Endothelial cell of umbilical vein (primary cell): Measurements from ENCODE around the gene TAS1R1.

Source experiments
- POLR2A ChIP-seq: IDR thresholded peaks from 2 replicates; pipeline ENCODE4 v1.6.1; 2012; ENCODE audit warnings: low read depth, mild to moderate bottlenecking, control low read depth, low read length
- POLR2AphosphoS5 ChIP-seq: IDR thresholded peaks from 2 replicates; pipeline ENCODE4 v1.6.1; 2012; ENCODE audit warnings: low read depth, mild to moderate bottlenecking, control low read depth, low read length, moderate library complexity; ENCODE audit not compliant: insufficient read depth

DNA sequence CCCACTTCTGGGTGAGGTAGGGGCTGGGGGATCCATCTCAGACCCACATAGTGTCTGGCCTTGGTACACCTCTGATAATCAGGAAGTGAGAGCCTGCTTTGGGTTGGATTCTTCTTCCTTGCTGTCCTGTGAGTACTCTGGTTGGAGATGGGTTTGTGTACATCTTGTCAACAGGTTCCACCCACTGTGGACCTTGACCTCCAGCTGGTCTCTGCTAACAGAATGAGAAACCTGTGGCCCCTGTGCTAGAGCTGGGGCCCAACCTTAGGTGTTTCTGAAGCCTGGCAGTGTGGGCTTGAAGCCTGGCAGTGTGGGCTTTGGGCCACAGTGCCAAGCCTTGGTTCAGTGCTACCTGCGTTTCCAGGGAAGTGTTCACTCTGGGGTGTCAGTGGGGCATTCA is 27.3 kb downstream of the TAS1R1 start:
- TF ChIP-seq POLR2AphosphoS5 (no peak), POLR2A (no peak)
